Measurements from ENCODE around the gene WDTC1.
"Not testable (repeated sequence)": the region's sequence is repeated elsewhere in the genome, so short reads cannot be mapped to it uniquely, and the experiment has no call there.

DNA sequence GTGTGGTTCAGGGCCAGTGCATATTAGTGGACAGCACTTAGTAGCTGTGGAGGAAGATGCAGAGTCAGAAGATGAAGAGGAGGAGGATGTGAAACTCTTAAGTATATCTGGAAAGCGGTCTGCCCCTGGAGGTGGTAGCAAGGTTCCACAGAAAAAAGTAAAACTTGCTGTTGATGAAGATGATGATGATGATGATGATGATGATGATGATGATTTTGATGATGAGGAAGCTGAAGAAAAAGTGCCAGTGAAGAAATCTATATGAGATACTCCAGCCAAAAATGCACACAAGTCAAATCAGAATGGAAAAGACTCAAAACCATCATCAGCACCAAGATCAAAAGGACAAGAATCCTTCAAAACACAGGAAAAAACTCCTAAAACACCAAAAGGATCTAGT lies 27.2 kb upstream of the WDTC1 start:
- TF ChIP-seq, protein P1, sequence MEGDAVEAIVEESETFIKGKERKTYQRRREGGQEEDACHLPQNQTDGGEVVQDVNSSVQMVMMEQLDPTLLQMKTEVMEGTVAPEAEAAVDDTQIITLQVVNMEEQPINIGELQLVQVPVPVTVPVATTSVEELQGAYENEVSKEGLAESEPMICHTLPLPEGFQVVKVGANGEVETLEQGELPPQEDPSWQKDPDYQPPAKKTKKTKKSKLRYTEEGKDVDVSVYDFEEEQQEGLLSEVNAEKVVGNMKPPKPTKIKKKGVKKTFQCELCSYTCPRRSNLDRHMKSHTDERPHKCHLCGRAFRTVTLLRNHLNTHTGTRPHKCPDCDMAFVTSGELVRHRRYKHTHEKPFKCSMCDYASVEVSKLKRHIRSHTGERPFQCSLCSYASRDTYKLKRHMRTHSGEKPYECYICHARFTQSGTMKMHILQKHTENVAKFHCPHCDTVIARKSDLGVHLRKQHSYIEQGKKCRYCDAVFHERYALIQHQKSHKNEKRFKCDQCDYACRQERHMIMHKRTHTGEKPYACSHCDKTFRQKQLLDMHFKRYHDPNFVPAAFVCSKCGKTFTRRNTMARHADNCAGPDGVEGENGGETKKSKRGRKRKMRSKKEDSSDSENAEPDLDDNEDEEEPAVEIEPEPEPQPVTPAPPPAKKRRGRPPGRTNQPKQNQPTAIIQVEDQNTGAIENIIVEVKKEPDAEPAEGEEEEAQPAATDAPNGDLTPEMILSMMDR (IDR thresholded peaks at IDR 0.05) = not testable (repeated sequence)
- not testable (repeated sequence) for TF ChIP-seq ZSCAN20 (CRISPR knock-in tag; IDR thresholded peaks at IDR 0.05); BHLHE40 (IDR thresholded peaks at IDR 0.05; ENCODE audit: low read depth, low read length); PHF8 (IDR thresholded peaks at IDR 0.05; ENCODE audit: borderline replicate concordance, low read depth); MYC (IDR thresholded peaks at IDR 0.05; ENCODE audit: borderline replicate concordance, low read length); ZC3H11A (IDR thresholded peaks at IDR 0.05); RCOR1 (IDR thresholded peaks at IDR 0.05; ENCODE audit: low read depth, low read length); SMC3 (IDR thresholded peaks at IDR 0.05); TP53 (CRISPR knock-in tag; IDR thresholded peaks at IDR 0.05); POLR2AphosphoS2 (conservative IDR thresholded peaks at IDR 0.05; ENCODE audit: low read length)
- TF ChIP-seq, protein P2, sequence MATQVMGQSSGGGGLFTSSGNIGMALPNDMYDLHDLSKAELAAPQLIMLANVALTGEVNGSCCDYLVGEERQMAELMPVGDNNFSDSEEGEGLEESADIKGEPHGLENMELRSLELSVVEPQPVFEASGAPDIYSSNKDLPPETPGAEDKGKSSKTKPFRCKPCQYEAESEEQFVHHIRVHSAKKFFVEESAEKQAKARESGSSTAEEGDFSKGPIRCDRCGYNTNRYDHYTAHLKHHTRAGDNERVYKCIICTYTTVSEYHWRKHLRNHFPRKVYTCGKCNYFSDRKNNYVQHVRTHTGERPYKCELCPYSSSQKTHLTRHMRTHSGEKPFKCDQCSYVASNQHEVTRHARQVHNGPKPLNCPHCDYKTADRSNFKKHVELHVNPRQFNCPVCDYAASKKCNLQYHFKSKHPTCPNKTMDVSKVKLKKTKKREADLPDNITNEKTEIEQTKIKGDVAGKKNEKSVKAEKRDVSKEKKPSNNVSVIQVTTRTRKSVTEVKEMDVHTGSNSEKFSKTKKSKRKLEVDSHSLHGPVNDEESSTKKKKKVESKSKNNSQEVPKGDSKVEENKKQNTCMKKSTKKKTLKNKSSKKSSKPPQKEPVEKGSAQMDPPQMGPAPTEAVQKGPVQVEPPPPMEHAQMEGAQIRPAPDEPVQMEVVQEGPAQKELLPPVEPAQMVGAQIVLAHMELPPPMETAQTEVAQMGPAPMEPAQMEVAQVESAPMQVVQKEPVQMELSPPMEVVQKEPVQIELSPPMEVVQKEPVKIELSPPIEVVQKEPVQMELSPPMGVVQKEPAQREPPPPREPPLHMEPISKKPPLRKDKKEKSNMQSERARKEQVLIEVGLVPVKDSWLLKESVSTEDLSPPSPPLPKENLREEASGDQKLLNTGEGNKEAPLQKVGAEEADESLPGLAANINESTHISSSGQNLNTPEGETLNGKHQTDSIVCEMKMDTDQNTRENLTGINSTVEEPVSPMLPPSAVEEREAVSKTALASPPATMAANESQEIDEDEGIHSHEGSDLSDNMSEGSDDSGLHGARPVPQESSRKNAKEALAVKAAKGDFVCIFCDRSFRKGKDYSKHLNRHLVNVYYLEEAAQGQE (IDR thresholded peaks at IDR 0.05) = not testable (repeated sequence)
- TF ChIP-seq, protein P3, sequence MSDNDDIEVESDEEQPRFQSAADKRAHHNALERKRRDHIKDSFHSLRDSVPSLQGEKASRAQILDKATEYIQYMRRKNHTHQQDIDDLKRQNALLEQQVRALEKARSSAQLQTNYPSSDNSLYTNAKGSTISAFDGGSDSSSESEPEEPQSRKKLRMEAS (IDR thresholded peaks at IDR 0.05) = not testable (repeated sequence)

All from A549 (cell line).